Body of pancreas (tissue), 4 donors: ENCODE results near the gene SSR2. TPM values are rescaled to one million over a fixed set of nuclear protein-coding genes. Genes with fewer than 3 reads are reported as not detected.

Source experiments
- ATAC-seq: fragments of 150-250 bp; one replicate; pipeline ENCODE4 v1.9.1; 2016
- DNase-seq, 4 donors: peaks; one replicate each; pipeline ENCODE4 v3.0.0-alpha.2; 2019
- H3K27ac ChIP-seq, 4 donors: fragments of 200-600 bp; sonication (generic); 1 replicate in 3 of 4; 2 replicates in 1 of 4; pipeline versions ENCODE4 v1.5.1 to v1.6.1; 2016 to 2019; ENCODE audit warnings: mild to moderate bottlenecking in 1 of 4, mixed read lengths in 1 of 4, moderate library complexity in 1 of 4
- H3K27me3 ChIP-seq, 2 donors: fragments of 200-600 bp; sonication (generic); one replicate each; pipeline ENCODE4 v1.6.0; 2016; ENCODE audit warnings: mild to moderate bottlenecking in 1 of 2
- H3K36me3 ChIP-seq, 2 donors: fragments of 200-600 bp; sonication (generic); replicated peaks in 1 of 2; 2 replicates each; pipeline ENCODE4 v1.5.1; 2016; ENCODE audit warnings: low read depth in 2 of 2; ENCODE audit not compliant: insufficient read depth in 1 of 2
- H3K4me1 ChIP-seq: fragments of 200-600 bp; sonication (generic); one replicate; pipeline ENCODE4 v1.6.0; 2016
- H3K4me3 ChIP-seq, 2 donors: fragments of 200-600 bp; sonication (generic); 1 replicate in 1 of 2; 2 replicates in 1 of 2; pipeline ENCODE4 v1.5.1; 2016 to 2019
- H3K9me3 ChIP-seq, 3 donors: fragments of 200-600 bp; sonication (generic); 1 replicate in 2 of 3; 2 replicates in 1 of 3; pipeline ENCODE4 v1.5.1; 2016
- POLR2A ChIP-seq, 3 donors: fragments of 450-650 bp; IDR thresholded peaks; one replicate each; pipeline ENCODE4 v1.6.1; 2016; ENCODE audit warnings: antibody characterized with exemption in 3 of 3, mild to moderate bottlenecking in 2 of 3
- WGBS, 2 donors: methylation state at CpG; one replicate each; pipeline ENCODE4 v1.1.5; 2017; 5-methylcytosine and 5-hydroxymethylcytosine counted together
- intact Hi-C: fragments of 100-400 bp; cut with DNase I; formaldehyde crosslinking; loops from one replicate; pipeline ENCODE4 v1.15.1; 2023
- total RNA-seq, 2 donors: library from RNA; depleted of rRNA; stranded (reverse); fragments of >200 nt; gene quantifications; one replicate each; pipeline ENCODE4 v1.1.0, GENCODE V29; 2016
- TF ChIP-seq, protein P1 (sequence below), 7 experiments: fragments of 450-650 bp in 4 of 7; fragments of 200-600 bp in 3 of 7; sonication (generic) in 3 of 7; IDR thresholded peaks; one replicate each; pipeline ENCODE4 v1.5.1; 2016 to 2019; ENCODE audit warnings: antibody characterized with exemption in 7 of 7

SSR2 gene
- total RNA-seq, 2 donors from 2014 or later, result 179 to 291 TPM

DNA sequence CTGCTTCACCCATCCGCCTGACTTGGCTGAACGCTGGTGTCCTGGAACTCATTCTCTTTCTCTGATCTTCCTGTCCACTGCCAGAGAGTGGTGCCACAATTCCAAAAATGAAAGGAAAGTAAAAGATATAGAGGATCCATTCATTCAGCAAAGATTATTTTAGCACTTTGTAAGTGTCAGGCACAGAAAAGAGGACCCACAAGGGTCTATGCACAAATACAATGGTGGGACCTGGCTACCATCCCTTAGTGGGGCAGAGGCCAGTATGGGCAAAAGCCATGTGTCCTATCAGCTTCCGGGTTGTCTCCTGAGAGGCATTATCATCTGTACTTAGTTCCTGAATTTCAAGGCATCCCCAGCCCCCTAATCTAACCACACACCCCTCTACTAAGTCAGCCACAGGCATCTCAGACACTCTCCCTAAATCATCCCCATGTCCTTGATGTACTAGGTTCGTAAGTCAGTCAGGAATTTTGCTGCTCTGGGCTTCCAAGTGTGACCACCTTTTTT, 19.0 kb downstream of the SSR2 start:
- Histone ChIP-seq H3K27ac (no peak overlapping the region), H3K36me3 (no peaks in the 10 kb centered on the region), H3K9me3 (no peaks in the 10 kb centered on the region), H3K4me1 (peaks cover 4% of the 10 kb centered on the region), H3K4me3 (no peak overlapping the region), H3K27me3 (no peaks in the 10 kb centered on the region)
- DNase-seq, result no peak
- no peak for ATAC-seq
- TF ChIP-seq, protein P1, sequence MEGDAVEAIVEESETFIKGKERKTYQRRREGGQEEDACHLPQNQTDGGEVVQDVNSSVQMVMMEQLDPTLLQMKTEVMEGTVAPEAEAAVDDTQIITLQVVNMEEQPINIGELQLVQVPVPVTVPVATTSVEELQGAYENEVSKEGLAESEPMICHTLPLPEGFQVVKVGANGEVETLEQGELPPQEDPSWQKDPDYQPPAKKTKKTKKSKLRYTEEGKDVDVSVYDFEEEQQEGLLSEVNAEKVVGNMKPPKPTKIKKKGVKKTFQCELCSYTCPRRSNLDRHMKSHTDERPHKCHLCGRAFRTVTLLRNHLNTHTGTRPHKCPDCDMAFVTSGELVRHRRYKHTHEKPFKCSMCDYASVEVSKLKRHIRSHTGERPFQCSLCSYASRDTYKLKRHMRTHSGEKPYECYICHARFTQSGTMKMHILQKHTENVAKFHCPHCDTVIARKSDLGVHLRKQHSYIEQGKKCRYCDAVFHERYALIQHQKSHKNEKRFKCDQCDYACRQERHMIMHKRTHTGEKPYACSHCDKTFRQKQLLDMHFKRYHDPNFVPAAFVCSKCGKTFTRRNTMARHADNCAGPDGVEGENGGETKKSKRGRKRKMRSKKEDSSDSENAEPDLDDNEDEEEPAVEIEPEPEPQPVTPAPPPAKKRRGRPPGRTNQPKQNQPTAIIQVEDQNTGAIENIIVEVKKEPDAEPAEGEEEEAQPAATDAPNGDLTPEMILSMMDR (IDR thresholded peaks at IDR 0.05), result no peak
- TF ChIP-seq POLR2A (IDR thresholded peaks at IDR 0.05), result no peak
- 40 to 56% methylated on average over 4 of the region's 4 CpGs for WGBS, 2 donors
- intact Hi-C loops, result no loop called here

DNA sequence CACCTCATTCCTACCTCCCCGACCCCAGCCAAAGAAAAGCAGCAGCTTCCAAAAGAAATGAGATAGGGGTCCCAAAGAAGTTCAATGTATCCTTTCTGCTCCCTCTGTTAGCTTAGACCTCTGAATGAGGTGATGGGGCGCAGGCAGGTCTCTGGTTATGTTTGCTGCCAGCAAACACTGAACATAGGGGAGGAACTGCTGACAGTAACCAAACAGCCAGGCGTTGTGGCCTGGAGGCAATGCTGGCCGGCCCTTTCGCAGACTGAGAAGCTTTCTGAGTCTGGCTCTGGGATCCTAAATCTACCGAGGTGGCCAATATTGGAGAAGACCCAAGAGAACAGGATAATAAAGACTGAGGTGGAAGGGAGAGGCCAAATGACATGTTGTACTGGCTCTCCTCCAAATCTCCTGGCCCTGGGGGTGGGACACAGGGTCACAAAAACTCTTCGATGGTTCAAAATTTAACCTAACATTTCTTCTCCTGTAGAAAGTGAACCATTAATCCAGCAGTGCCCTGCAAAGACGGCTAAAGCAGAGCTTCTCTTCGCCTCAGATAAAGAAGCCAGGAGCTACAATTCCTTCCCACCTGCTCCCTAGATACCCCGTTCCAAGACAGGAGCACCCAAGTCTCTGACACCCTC, 19.6 kb downstream of the SSR2 start:
- Histone ChIP-seq H3K36me3 (no peaks in the 10 kb centered on the region), H3K27ac (no peak overlapping the region), H3K27me3 (no peaks in the 10 kb centered on the region), H3K4me3 (no peak overlapping the region), H3K9me3 (no peaks in the 10 kb centered on the region), H3K4me1 (peaks cover 4% of the 10 kb centered on the region)
- TF ChIP-seq, protein P1 (IDR thresholded peaks at IDR 0.05), result no peak
- TF ChIP-seq POLR2A (IDR thresholded peaks at IDR 0.05), result no peak
- ATAC-seq (no peak), DNase-seq (no peak)
- 59 to 65% methylated on average over 10 of the region's 10 CpGs for WGBS, 2 donors
- intact Hi-C loops, result no loop called here

DNA sequence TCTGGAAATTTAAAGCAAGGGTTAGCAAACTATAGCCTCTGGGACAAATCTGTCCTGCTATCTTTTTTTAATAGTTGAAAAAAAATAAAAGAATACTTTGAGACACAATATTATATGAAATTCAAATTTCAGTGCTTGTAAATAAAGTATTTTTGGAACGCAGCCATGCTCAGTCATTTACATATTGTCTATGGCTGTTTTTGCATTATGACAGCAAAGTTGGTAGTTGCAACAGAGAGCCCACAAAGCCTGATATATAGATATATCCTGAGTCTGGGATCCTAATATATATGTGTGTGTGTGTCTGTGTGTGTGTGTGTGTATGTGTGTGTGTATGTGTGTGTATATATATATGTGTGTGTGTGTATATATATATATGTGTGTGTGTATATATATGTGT, 20.8 kb downstream of the SSR2 start:
- peaks cover 4% of the 10 kb centered on the region for H3K4me1 ChIP-seq
- H3K27ac ChIP-seq, result no peak overlapping the region
- 70 to 80% methylated on average over 1 of the region's 1 CpG for WGBS, 2 donors
- no peak for DNase-seq
- no peaks in the 10 kb centered on the region for H3K27me3 ChIP-seq
- H3K36me3 ChIP-seq, result no peaks in the 10 kb centered on the region
- intact Hi-C loops, result no loop called here
- H3K9me3 ChIP-seq, result no peaks in the 10 kb centered on the region
- no peak for ATAC-seq
- TF ChIP-seq POLR2A (IDR thresholded peaks at IDR 0.05), result no peak
- H3K4me3 ChIP-seq, result no peak overlapping the region

DNA sequence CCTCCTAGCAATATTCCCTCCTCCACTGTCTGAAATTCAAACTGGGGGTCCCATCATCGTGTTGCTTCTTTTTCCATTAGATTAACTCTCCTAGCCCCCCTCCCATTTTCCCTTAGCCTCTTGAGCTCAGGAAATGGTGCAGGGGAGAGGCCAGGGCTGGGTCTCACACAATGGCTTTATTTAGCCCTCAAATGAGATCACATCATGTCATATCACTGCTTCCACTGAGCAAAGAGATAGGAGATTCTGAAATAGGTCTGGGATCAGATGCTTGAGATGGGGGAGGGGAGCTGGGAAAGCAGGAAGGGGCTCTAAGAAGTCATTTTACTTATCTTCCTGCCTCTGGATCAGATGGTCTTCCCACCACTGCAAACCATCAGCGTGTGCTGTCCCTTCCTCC, 24.6 kb downstream of the SSR2 start:
- WGBS, 2 donors, result 45 to 49% methylated on average over 2 of the region's 2 CpGs
- DNase-seq (no peak), ATAC-seq (no peak)
- H3K4me1 ChIP-seq, result no peaks in the 10 kb centered on the region
- TF ChIP-seq, protein P1 (IDR thresholded peaks at IDR 0.05), result no peak
- TF ChIP-seq POLR2A (IDR thresholded peaks at IDR 0.05), result no peak
- H3K4me3 ChIP-seq, result no peak overlapping the region
- H3K36me3 ChIP-seq, result no peaks in the 10 kb centered on the region
- intact Hi-C loops, result no loop called here
- no peaks in the 10 kb centered on the region for H3K9me3 ChIP-seq
- H3K27me3 ChIP-seq, result no peaks in the 10 kb centered on the region
- H3K27ac ChIP-seq, result no peak overlapping the region

DNA sequence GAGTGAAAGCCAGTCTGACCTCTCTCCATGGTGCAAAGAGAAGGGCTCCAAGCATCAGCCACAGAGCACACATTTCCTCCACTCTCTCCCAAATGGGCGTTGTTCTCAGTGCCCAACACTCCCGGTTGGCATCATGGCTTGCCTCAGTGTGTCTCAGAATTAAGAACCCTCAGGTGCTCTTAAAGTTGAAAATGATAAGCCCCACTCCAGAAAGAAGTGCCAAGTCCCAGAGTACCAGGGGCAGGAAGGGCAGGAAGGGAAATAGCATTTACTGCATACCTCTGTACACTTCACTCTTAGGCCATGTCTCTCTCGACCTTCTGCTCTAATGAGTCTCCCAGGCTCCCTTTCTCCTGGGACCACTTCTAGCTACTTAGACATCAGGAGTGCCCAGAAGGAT, 27.2 kb downstream of the SSR2 start:
- Histone ChIP-seq H3K9me3 (no peaks in the 10 kb centered on the region), H3K27ac (no peak overlapping the region), H3K4me3 (no peak overlapping the region), H3K4me1 (no peaks in the 10 kb centered on the region), H3K27me3 (no peaks in the 10 kb centered on the region), H3K36me3 (no peaks in the 10 kb centered on the region)
- intact Hi-C loops, result loop anchor here (5.0 kb wide), 1 partner anchor 51 kb away; the partner anchor contains the start of gene RXFP4
- ATAC-seq (no peak), DNase-seq (no peak)
- 85 to 92% methylated on average over 3 of the region's 3 CpGs for WGBS, 2 donors
- TF ChIP-seq POLR2A (IDR thresholded peaks at IDR 0.05), result no peak
- TF ChIP-seq, protein P1 (IDR thresholded peaks at IDR 0.05), result no peak
